Ishikawa (cell line): ENCODE data around the gene CACNA1C.

Experiments
- CEBPB ChIP-seq: IDR thresholded peaks from 2 replicates; pipeline ENCODE4 v1.6.1; 2012
- CREB1 ChIP-seq: IDR thresholded peaks from 2 replicates; pipeline ENCODE4 v1.6.1; 2012; ENCODE audit warnings: low read depth
- EGR1 ChIP-seq: IDR thresholded peaks from 2 replicates; pipeline ENCODE4 v1.6.1; 2012
- EP300 ChIP-seq: IDR thresholded peaks from 2 replicates; pipeline ENCODE4 v1.6.1; 2012; ENCODE audit warnings: borderline replicate concordance
- FOXM1 ChIP-seq: IDR thresholded peaks from 2 replicates; pipeline ENCODE4 v1.6.1; 2012; ENCODE audit warnings: low read depth, borderline replicate concordance
- MAX ChIP-seq: IDR thresholded peaks from 2 replicates; pipeline ENCODE4 v1.6.1; 2012
- NFIC ChIP-seq: IDR thresholded peaks from 2 replicates; pipeline ENCODE4 v1.6.1; 2012
- RAD21 ChIP-seq: IDR thresholded peaks from 2 replicates; pipeline ENCODE4 v1.6.1; 2012; ENCODE audit warnings: low read depth
- TAF1 ChIP-seq: IDR thresholded peaks from 2 replicates; pipeline ENCODE4 v1.6.1; 2012; ENCODE audit warnings: low read depth, mild to moderate bottlenecking
- TCF12 ChIP-seq: IDR thresholded peaks from 2 replicates; pipeline ENCODE4 v1.6.1; 2012; ENCODE audit warnings: low read depth
- TEAD4 ChIP-seq: IDR thresholded peaks from 2 replicates; pipeline ENCODE4 v1.6.1; 2012
- USF1 ChIP-seq: IDR thresholded peaks from 2 replicates; pipeline ENCODE4 v1.6.1; 2012
- YY1 ChIP-seq: IDR thresholded peaks from 2 replicates; pipeline ENCODE4 v1.6.1; 2012; ENCODE audit warnings: low read depth
- ZBTB7A ChIP-seq: IDR thresholded peaks from 2 replicates; pipeline ENCODE4 v1.6.1; 2012; ENCODE audit warnings: low read depth
- TF ChIP-seq, protein P1 (sequence below): IDR thresholded peaks from 2 replicates; pipeline ENCODE4 v1.6.1; 2012; ENCODE audit warnings: low read depth, mild to moderate bottlenecking

CACNA1C gene

GRCh38 chr12:2138871-2139308, 86.1 kb downstream of the CACNA1C start:
- TF ChIP-seq YY1 (no peak), TAF1 (no peak), RAD21 (no peak), CEBPB (no peak), ZBTB7A (no peak), EP300 (no peak)

- TF ChIP-seq USF1 (no peak), FOXM1 (no peak), NFIC (no peak), TCF12 (no peak), TAF1 (no peak), TEAD4 (no peak), CEBPB (no peak), EGR1 (no peak), ZBTB7A (no peak), YY1 (no peak), CREB1 (no peak)
- TF ChIP-seq, protein P1, sequence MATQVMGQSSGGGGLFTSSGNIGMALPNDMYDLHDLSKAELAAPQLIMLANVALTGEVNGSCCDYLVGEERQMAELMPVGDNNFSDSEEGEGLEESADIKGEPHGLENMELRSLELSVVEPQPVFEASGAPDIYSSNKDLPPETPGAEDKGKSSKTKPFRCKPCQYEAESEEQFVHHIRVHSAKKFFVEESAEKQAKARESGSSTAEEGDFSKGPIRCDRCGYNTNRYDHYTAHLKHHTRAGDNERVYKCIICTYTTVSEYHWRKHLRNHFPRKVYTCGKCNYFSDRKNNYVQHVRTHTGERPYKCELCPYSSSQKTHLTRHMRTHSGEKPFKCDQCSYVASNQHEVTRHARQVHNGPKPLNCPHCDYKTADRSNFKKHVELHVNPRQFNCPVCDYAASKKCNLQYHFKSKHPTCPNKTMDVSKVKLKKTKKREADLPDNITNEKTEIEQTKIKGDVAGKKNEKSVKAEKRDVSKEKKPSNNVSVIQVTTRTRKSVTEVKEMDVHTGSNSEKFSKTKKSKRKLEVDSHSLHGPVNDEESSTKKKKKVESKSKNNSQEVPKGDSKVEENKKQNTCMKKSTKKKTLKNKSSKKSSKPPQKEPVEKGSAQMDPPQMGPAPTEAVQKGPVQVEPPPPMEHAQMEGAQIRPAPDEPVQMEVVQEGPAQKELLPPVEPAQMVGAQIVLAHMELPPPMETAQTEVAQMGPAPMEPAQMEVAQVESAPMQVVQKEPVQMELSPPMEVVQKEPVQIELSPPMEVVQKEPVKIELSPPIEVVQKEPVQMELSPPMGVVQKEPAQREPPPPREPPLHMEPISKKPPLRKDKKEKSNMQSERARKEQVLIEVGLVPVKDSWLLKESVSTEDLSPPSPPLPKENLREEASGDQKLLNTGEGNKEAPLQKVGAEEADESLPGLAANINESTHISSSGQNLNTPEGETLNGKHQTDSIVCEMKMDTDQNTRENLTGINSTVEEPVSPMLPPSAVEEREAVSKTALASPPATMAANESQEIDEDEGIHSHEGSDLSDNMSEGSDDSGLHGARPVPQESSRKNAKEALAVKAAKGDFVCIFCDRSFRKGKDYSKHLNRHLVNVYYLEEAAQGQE: no peak
Measured at GRCh38 chr12:2139651-2140050, 86.9 kb downstream of the CACNA1C start.

GRCh38 chr12:2140858-2141519, 88.2 kb downstream of the CACNA1C start:
- TF ChIP-seq RAD21 (no peak), TEAD4 (no peak), ZBTB7A (no peak)
- TF ChIP-seq, protein P1: no peak

DNA sequence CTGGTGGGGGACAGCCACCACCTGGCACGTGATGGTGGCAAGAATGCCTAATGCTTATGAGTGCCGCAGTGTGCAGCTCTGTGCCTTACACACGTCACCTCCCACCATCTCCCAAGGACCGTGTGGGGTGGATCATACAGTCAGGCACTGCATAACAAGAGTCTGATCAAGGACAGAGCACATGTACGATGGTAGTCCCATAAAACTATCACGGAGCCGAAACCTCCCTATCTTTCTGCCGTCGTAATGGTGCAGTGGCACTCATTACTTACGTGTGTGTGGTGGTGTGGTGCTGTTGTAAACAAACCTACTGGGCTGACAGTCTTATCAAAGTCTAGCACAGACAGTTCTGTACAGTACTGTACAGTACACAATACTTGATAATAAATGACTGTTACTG, 89.3 kb downstream of the CACNA1C start:
- TF ChIP-seq TCF12 (no peak), EP300 (no peak), RAD21 (no peak), FOXM1 (no peak), USF1 (no peak), NFIC (no peak), CEBPB (no peak)

DNA sequence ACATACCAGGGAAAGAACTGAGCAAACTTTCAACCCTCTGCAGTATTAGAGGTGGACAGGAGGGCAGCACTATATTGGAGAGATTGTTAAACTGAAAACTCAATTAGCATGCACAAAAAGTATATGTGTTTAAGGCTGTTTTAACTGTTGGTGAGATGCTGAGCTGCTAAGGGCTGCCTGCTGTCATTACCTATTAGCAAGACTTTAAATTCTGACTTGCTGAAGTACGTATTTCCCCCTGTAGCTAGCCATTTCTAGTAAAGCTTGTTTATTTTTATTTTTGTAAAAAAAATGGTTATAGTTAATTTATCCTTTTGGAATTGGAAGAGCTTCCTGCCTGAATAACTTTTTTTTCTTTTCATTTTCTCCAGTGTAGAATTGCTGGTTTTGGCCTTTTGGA, 92.2 kb downstream of the CACNA1C start:
- TF ChIP-seq FOXM1: no peak
- TF ChIP-seq NFIC: no peak

- no peak for TF ChIP-seq CREB1
- TF ChIP-seq YY1: no peak
- TF ChIP-seq ZBTB7A: no peak
- no peak for TF ChIP-seq TAF1
- TF ChIP-seq, protein P1: no peak
- no peak for TF ChIP-seq RAD21
- TF ChIP-seq NFIC: no peak
- no peak for TF ChIP-seq TEAD4
- TF ChIP-seq USF1: no peak
- no peak for TF ChIP-seq EP300
- no peak for TF ChIP-seq MAX
- TF ChIP-seq FOXM1: no peak
- TF ChIP-seq TCF12: no peak
- TF ChIP-seq EGR1: no peak
- TF ChIP-seq CEBPB: no peak
Measured at GRCh38 chr12:2145433-2145998, 92.7 kb downstream of the CACNA1C start.
